Measurements from ENCODE around the gene CD200. TPM values are rescaled to one million over a fixed set of nuclear protein-coding genes. Genes with fewer than 3 reads are reported as not detected.
"Not testable (repeated sequence)": the region's sequence is repeated elsewhere in the genome, so short reads cannot be mapped to it uniquely, and the experiment has no call there.

The CD200 gene
- total RNA-seq, 1 donor from 2014 or later: 0.13 TPM

- DNase-seq (ENCODE audit: low read depth): no peak
These were observed 56.0 kb downstream of the CD200 start for GRCh38 chr3:112388972-112389371.

- DNase-seq (ENCODE audit: low read depth): no peak
These were observed 57.0 kb downstream of the CD200 start for GRCh38 chr3:112389961-112390360.

- peak; percentile 81 for DNase-seq (ENCODE audit: low read depth)
These were observed 58.1 kb downstream of the CD200 start for GRCh38 chr3:112390783-112391641.

GRCh38 chr3:112391648-112392047 is 58.7 kb downstream of the CD200 start:
- no peak for DNase-seq (ENCODE audit: low read depth)

- DNase-seq (ENCODE audit: low read depth): no peak
These were observed 59.7 kb downstream of the CD200 start for GRCh38 chr3:112392393-112393359.

- DNase-seq (ENCODE audit: low read depth): no peak
These were observed 60.4 kb downstream of the CD200 start for GRCh38 chr3:112393360-112393728.

- no peak for DNase-seq (ENCODE audit: low read depth)
These were observed 61.2 kb downstream of the CD200 start for GRCh38 chr3:112394003-112394640.

- DNase-seq (ENCODE audit: low read depth): no peak
These were observed 62.4 kb downstream of the CD200 start for GRCh38 chr3:112395181-112395895.

GRCh38 chr3:112395896-112396290 is 62.9 kb downstream of the CD200 start:
- no peak for DNase-seq (ENCODE audit: low read depth)

- DNase-seq (ENCODE audit: low read depth): no peak
These were observed 64.6 kb downstream of the CD200 start for GRCh38 chr3:112397556-112397955.

GRCh38 chr3:112399064-112399463 is 66.1 kb downstream of the CD200 start:
- no peak for DNase-seq (ENCODE audit: low read depth)

GRCh38 chr3:112399554-112399953 is 66.6 kb downstream of the CD200 start:
- not testable (repeated sequence) for DNase-seq (ENCODE audit: low read depth)

- DNase-seq (ENCODE audit: low read depth): not testable (repeated sequence)
These were observed 67.4 kb downstream of the CD200 start for GRCh38 chr3:112400317-112400716.

GRCh38 chr3:112401617-112402016 is 68.7 kb downstream of the CD200 start:
- no peak for DNase-seq (ENCODE audit: low read depth)

GRCh38 chr3:112403103-112403502 is 70.1 kb downstream of the CD200 start:
- no peak for DNase-seq (ENCODE audit: low read depth)

GRCh38 chr3:112404924-112405549 is 72.1 kb downstream of the CD200 start:
- DNase-seq (ENCODE audit: low read depth): not testable (repeated sequence)

- DNase-seq (ENCODE audit: low read depth): no peak
These were observed 72.9 kb downstream of the CD200 start for GRCh38 chr3:112405845-112406244.

- DNase-seq (ENCODE audit: low read depth): no peak
These were observed 74.4 kb downstream of the CD200 start for GRCh38 chr3:112407214-112407887.

GRCh38 chr3:112407888-112408702 is 75.1 kb downstream of the CD200 start:
- no peak for DNase-seq (ENCODE audit: low read depth)

All from myocyte (in vitro differentiated cells).